Trophoblast cell (in vitro differentiated cells and primary cell): ENCODE measurements around the gene OPN4. TPM values are rescaled to one million over a fixed set of nuclear protein-coding genes. Genes with fewer than 3 reads are reported as not detected.
A peak's percentile ranks its signal among the peaks of the same experiment; 100 is the strongest.

ENCODE experiments used
- DNase-seq, 2 donors: peaks; one replicate each; pipeline ENCODE4 v3.0.0-alpha.2; 2016
- H2AFZ ChIP-seq: 2 replicates; pipeline ENCODE4 v1.6.1; 2013; ENCODE audit warnings: low read length, moderate library complexity, mild to moderate bottlenecking; ENCODE audit not compliant: insufficient read depth, poor library complexity
- H2AK5ac ChIP-seq: 2 replicates; pipeline ENCODE4 v1.6.1; 2013; ENCODE audit warnings: mild to moderate bottlenecking, low read length
- H2BK120ac ChIP-seq: 2 replicates; pipeline ENCODE4 v1.6.1; 2013; ENCODE audit warnings: low read length, mild to moderate bottlenecking, moderate library complexity; ENCODE audit not compliant: insufficient read depth, poor library complexity
- H2BK12ac ChIP-seq: 2 replicates; pipeline ENCODE4 v1.6.1; 2013; ENCODE audit warnings: mild to moderate bottlenecking, low read length, moderate library complexity
- H2BK5ac ChIP-seq: 2 replicates; pipeline ENCODE4 v1.6.1; 2013; ENCODE audit warnings: low read length, low read depth, moderate library complexity, mild to moderate bottlenecking; ENCODE audit not compliant: poor library complexity
- H3K14ac ChIP-seq: 2 replicates; pipeline ENCODE4 v1.6.1; 2013; ENCODE audit warnings: mild to moderate bottlenecking, low read length
- H3K18ac ChIP-seq: 2 replicates; pipeline ENCODE4 v1.6.1; 2013; ENCODE audit warnings: mild to moderate bottlenecking, low read length
- H3K23ac ChIP-seq: 2 replicates; pipeline ENCODE4 v1.6.1; 2013; ENCODE audit warnings: low read length
- H3K27ac ChIP-seq: 2 replicates; pipeline ENCODE4 v1.5.1; 2013; ENCODE audit warnings: low read depth, mild to moderate bottlenecking, inconsistent platforms, low read length, moderate library complexity
- H3K27me3 ChIP-seq: 2 replicates; pipeline ENCODE4 v1.6.1; 2013; ENCODE audit warnings: inconsistent platforms, mild to moderate bottlenecking, low read length, moderate library complexity; ENCODE audit not compliant: insufficient read depth
- H3K36me3 ChIP-seq, 2 experiments: 1 replicate in 1 of 2; 2 replicates in 1 of 2; pipeline ENCODE4 v1.6.1; 2013; ENCODE audit warnings: low read length in 2 of 2, mild to moderate bottlenecking in 2 of 2, moderate library complexity in 1 of 2; ENCODE audit not compliant: insufficient read depth in 2 of 2, control insufficient read depth in 1 of 2
- H3K4ac ChIP-seq: 2 replicates; pipeline ENCODE4 v1.6.1; 2013; ENCODE audit warnings: low read depth, mild to moderate bottlenecking, low read length, moderate library complexity
- H3K4me1 ChIP-seq, 2 experiments: 1 replicate in 1 of 2; 2 replicates in 1 of 2; pipeline ENCODE4 v1.6.1; 2013; ENCODE audit warnings: low read length in 2 of 2, mild to moderate bottlenecking in 2 of 2, moderate library complexity in 1 of 2; ENCODE audit not compliant: insufficient read depth in 2 of 2, control insufficient read depth in 1 of 2
- H3K4me2 ChIP-seq: 2 replicates; pipeline ENCODE4 v1.6.1; 2013; ENCODE audit warnings: inconsistent platforms, mild to moderate bottlenecking, low read length, moderate library complexity
- H3K4me3 ChIP-seq: 2 replicates; pipeline ENCODE4 v1.5.1; 2013; ENCODE audit warnings: mild to moderate bottlenecking, low read depth, low read length, inconsistent platforms
- H3K79me1 ChIP-seq: one replicate; pipeline ENCODE4 v1.6.1; 2013; ENCODE audit warnings: low read length
- H3K79me2 ChIP-seq: 2 replicates; pipeline ENCODE4 v1.6.1; 2013; ENCODE audit warnings: low read length, mild to moderate bottlenecking; ENCODE audit not compliant: control insufficient read depth, insufficient read depth, poor library complexity
- H3K9ac ChIP-seq: 2 replicates; pipeline ENCODE4 v1.6.1; 2013; ENCODE audit warnings: mild to moderate bottlenecking, low read length
- H3K9me3 ChIP-seq: 2 replicates; pipeline ENCODE4 v1.6.1; 2013; ENCODE audit warnings: low read depth, mild to moderate bottlenecking, control low read depth, inconsistent platforms, low read length; ENCODE audit not compliant: insufficient read depth
- H4K12ac ChIP-seq: 2 replicates; pipeline ENCODE4 v1.6.1; 2013; ENCODE audit warnings: low read depth, mild to moderate bottlenecking, low read length, moderate library complexity
- H4K8ac ChIP-seq: 2 replicates; pipeline ENCODE4 v1.6.1; 2013; ENCODE audit warnings: low read depth, mild to moderate bottlenecking, low read length, moderate library complexity
- H4K91ac ChIP-seq: one replicate; pipeline ENCODE4 v1.6.1; 2013; ENCODE audit warnings: low read depth, mild to moderate bottlenecking, low read length, moderate library complexity
- WGBS: extraction: QIAGEN DNeasy Blood & Tissue Kit; methylation state at CpG from one replicate; pipeline ENCODE4 v1.1.7; 2013; ENCODE audit warnings: missing lambda C conversion rate; ENCODE audit not compliant: insufficient read length, insufficient coverage; ENCODE audit errors: extremely low coverage; 5-methylcytosine and 5-hydroxymethylcytosine counted together
- polyA plus RNA-seq: library from polyadenylated mRNA; stranded (reverse); fragments of 200-250 nt; gene quantifications from 2 replicates; pipeline ENCODE4 v1.2.3, GENCODE V29; 2013

OPN4 gene, protein sequence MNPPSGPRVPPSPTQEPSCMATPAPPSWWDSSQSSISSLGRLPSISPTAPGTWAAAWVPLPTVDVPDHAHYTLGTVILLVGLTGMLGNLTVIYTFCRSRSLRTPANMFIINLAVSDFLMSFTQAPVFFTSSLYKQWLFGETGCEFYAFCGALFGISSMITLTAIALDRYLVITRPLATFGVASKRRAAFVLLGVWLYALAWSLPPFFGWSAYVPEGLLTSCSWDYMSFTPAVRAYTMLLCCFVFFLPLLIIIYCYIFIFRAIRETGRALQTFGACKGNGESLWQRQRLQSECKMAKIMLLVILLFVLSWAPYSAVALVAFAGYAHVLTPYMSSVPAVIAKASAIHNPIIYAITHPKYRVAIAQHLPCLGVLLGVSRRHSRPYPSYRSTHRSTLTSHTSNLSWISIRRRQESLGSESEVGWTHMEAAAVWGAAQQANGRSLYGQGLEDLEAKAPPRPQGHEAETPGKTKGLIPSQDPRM
- polyA plus RNA-seq = not detected in 2 replicates

DNA sequence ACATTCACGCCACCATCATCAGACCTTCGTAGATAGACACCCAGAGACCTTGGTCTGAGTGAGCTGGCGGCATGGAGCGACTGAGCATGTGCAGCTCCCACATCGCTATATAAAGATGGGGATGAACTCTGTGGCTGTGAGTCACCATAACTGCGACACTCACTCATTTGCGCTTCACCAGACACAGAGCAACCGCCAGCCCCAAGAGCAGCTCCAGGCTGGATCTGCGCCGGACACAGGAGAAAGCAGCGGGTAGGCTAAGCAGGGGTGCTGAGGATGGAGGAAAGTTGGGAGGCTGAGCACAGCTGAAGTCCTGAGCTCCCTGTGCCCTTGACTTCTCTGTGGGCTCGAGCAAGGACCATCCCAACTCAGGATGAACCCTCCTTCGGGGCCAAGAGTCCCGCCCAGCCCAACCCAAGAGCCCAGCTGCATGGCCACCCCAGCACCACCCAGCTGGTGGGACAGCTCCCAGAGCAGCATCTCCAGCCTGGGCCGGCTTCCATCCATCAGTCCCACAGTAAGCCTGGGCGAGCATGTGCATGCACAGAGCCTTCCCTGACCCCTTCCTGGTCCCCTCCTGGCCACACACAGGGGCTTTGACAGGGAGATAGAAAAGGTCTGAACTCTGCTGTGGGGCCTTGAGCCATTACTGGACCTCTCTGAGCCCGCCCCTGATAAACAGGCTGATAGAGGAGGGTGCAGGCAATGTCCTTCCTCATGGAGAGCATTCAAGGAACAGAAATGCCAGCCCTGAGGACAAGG, at the start of gene OPN4:
Gene OPN4 (plus strand): TSS at position 137 of the 762 bp plus-strand sequence. CDS start 237 bp downstream, at position 374.
- H3K36me3 ChIP-seq = no peaks in the 10 kb centered on the region
- no peak within 1 kb of the TSS for H3K4ac ChIP-seq
- H3K4me1 ChIP-seq = peaks cover 0 to 2% of the 10 kb centered on the region in 2 experiments
- H3K4me3 ChIP-seq = no peak within 1 kb of the TSS
- H3K9ac ChIP-seq = no peak within 1 kb of the TSS
- peaks cover 1% of the 10 kb centered on the region for H3K9me3 ChIP-seq
- H3K18ac ChIP-seq = no peak within 1 kb of the TSS
- no peak within 1 kb of the TSS for H3K14ac ChIP-seq
- no peaks in the 10 kb centered on the region for H3K79me1 ChIP-seq
- H2AK5ac ChIP-seq = no peak within 1 kb of the TSS
- peak within 1 kb of the TSS; percentile 7 for H3K23ac ChIP-seq
- no peak within 1 kb of the TSS for H4K91ac ChIP-seq
- no peak within 1 kb of the TSS for H4K8ac ChIP-seq
- H2BK120ac ChIP-seq = no peak within 1 kb of the TSS
- no peak within 1 kb of the TSS for H2BK12ac ChIP-seq
- no peak within 1 kb of the TSS for H4K12ac ChIP-seq
- DNase-seq = no peak
- H3K79me2 ChIP-seq = no peaks in the 10 kb centered on the region
- no CpG with 5 or more reads among the region's 17 CpGs for WGBS
- H3K27ac ChIP-seq = no peak within 1 kb of the TSS
- H3K27me3 ChIP-seq = no peaks in the 10 kb centered on the region
- no peak within 1 kb of the TSS for H3K4me2 ChIP-seq
- no peak within 1 kb of the TSS for H2AFZ ChIP-seq
- no peak within 1 kb of the TSS for H2BK5ac ChIP-seq

GRCh38 chr10:86607674-86608073, 46.7 kb upstream of the OPN4 start:
- Histone ChIP-seq H2BK120ac (no peak overlapping the region), H3K4me3 (no peak overlapping the region), H3K27ac (no peak overlapping the region), H2AK5ac (no peak overlapping the region), H3K9me3 (no peaks in the 10 kb centered on the region), H3K79me2 (no peaks in the 10 kb centered on the region), H2BK5ac (no peak overlapping the region), H3K23ac (no peak overlapping the region), H3K14ac (no peak overlapping the region), H3K4me2 (no peak overlapping the region), H3K4me1 (no peaks in the 10 kb centered on the region), H4K8ac (no peak overlapping the region), H3K36me3 (no peaks in the 10 kb centered on the region), H2AFZ (no peak overlapping the region), H3K9ac (no peak overlapping the region), H3K27me3 (no peaks in the 10 kb centered on the region), H3K4ac (no peak overlapping the region), H4K91ac (no peak overlapping the region), H4K12ac (no peak overlapping the region), H3K18ac (no peak overlapping the region), H3K79me1 (no peaks in the 10 kb centered on the region), H2BK12ac (no peak overlapping the region)
- no peak for DNase-seq

DNA sequence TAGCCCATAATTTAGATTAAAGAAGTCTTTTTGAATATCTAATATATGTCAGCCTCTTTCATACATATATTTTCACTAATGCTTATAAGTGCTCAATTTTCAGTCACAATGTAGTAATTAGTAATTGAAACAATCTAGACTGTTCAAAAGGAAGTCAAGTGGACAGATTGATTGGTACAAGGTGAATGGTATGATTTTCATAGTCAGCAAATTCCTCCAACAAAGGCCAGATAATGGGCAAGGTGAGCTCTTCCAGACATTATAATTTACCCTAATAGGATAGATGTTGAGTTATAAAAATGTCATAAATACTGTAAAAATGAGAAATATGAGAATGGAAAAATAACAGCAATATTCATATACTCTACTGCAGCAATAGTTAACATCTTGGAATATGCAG, 44.4 kb upstream of the OPN4 start:
- H4K8ac ChIP-seq = no peak overlapping the region
- no peaks in the 10 kb centered on the region for H3K36me3 ChIP-seq
- H3K14ac ChIP-seq = no peak overlapping the region
- no peak overlapping the region for H3K9ac ChIP-seq
- H3K9me3 ChIP-seq = no peaks in the 10 kb centered on the region
- H3K27me3 ChIP-seq = no peaks in the 10 kb centered on the region
- H2AFZ ChIP-seq = no peak overlapping the region
- no peak overlapping the region for H2BK120ac ChIP-seq
- H3K4me3 ChIP-seq = no peak overlapping the region
- no peak for DNase-seq
- no peak overlapping the region for H3K18ac ChIP-seq
- no peaks in the 10 kb centered on the region for H3K79me1 ChIP-seq
- no peak overlapping the region for H3K4ac ChIP-seq
- H3K4me2 ChIP-seq = no peak overlapping the region
- H2AK5ac ChIP-seq = no peak overlapping the region
- no peak overlapping the region for H4K91ac ChIP-seq
- H4K12ac ChIP-seq = no peak overlapping the region
- H3K27ac ChIP-seq = no peak overlapping the region
- no peak overlapping the region for H2BK5ac ChIP-seq
- no peaks in the 10 kb centered on the region for H3K4me1 ChIP-seq
- H3K79me2 ChIP-seq = no peaks in the 10 kb centered on the region
- H3K23ac ChIP-seq = no peak overlapping the region
- no peak overlapping the region for H2BK12ac ChIP-seq

- no peaks in the 10 kb centered on the region for H3K4me1 ChIP-seq
- H4K8ac ChIP-seq = no peak overlapping the region
- H3K18ac ChIP-seq = no peak overlapping the region
- DNase-seq = peak in 1 of 2 donors; percentile 36
- H4K12ac ChIP-seq = no peak overlapping the region
- no peak overlapping the region for H2BK5ac ChIP-seq
- no CpG with 5 or more reads among the region's 1 CpG for WGBS
- no peak overlapping the region for H2AFZ ChIP-seq
- no peak overlapping the region for H3K14ac ChIP-seq
- H3K4ac ChIP-seq = no peak overlapping the region
- no peaks in the 10 kb centered on the region for H3K36me3 ChIP-seq
- H2BK120ac ChIP-seq = no peak overlapping the region
- H3K4me3 ChIP-seq = no peak overlapping the region
- H3K79me2 ChIP-seq = no peaks in the 10 kb centered on the region
- no peak overlapping the region for H3K27ac ChIP-seq
- no peak overlapping the region for H2AK5ac ChIP-seq
- H3K4me2 ChIP-seq = no peak overlapping the region
- H3K27me3 ChIP-seq = no peaks in the 10 kb centered on the region
- no peak overlapping the region for H3K23ac ChIP-seq
- H2BK12ac ChIP-seq = no peak overlapping the region
- no peaks in the 10 kb centered on the region for H3K9me3 ChIP-seq
- H4K91ac ChIP-seq = no peak overlapping the region
- H3K9ac ChIP-seq = no peak overlapping the region
- no peaks in the 10 kb centered on the region for H3K79me1 ChIP-seq
These were observed 43.0 kb upstream of the OPN4 start for GRCh38 chr10:86611386-86611785.
